Osteocyte (in vitro differentiated cells): Measurements from ENCODE around the gene DIPK1C. TPM values are rescaled to one million over a fixed set of nuclear protein-coding genes. Genes with fewer than 3 reads are reported as not detected.

Experiments
- DNase-seq: peaks from one replicate; pipeline ENCODE4 v3.0.0; 2021; ENCODE audit warnings: mixed read lengths; ENCODE audit not compliant: unreplicated experiment; ENCODE audit errors: extremely low spot score
- H3K27ac Mint-ChIP-seq: one replicate; pipeline ENCODE4 v1.8.0; 2021; ENCODE audit warnings: mild to moderate bottlenecking, mixed read lengths; ENCODE audit not compliant: unreplicated experiment
- H3K27me3 Mint-ChIP-seq: one replicate; pipeline ENCODE4 v1.8.0; 2021; ENCODE audit warnings: mixed read lengths; ENCODE audit not compliant: unreplicated experiment
- H3K36me3 Mint-ChIP-seq: one replicate; pipeline ENCODE4 v1.8.0; 2021; ENCODE audit warnings: mixed read lengths; ENCODE audit not compliant: unreplicated experiment
- H3K4me1 Mint-ChIP-seq: one replicate; pipeline ENCODE4 v1.8.0; 2021; ENCODE audit warnings: mixed read lengths; ENCODE audit not compliant: unreplicated experiment
- H3K4me3 Mint-ChIP-seq: one replicate; pipeline ENCODE4 v1.8.0; 2021; ENCODE audit warnings: mild to moderate bottlenecking, moderate library complexity, mixed read lengths; ENCODE audit not compliant: unreplicated experiment
- H3K9me3 Mint-ChIP-seq: one replicate; pipeline ENCODE4 v1.8.0; 2021; ENCODE audit warnings: mixed read lengths; ENCODE audit not compliant: unreplicated experiment
- total RNA-seq: library from RNA; stranded (reverse); gene quantifications from 2 replicates; pipeline ENCODE4 v1.2.1, GENCODE V29; 2021
- TF ChIP-seq, protein P1 (sequence below): fragments of 200-600 bp; sonication (generic); IDR thresholded peaks from 2 replicates; pipeline ENCODE4 v1.5.0; 2021; ENCODE audit warnings: antibody characterized with exemption, mild to moderate bottlenecking, moderate library complexity

Gene DIPK1C
- total RNA-seq, 1 donor from 2014 or later = not detected

- peaks cover 25% of the 10 kb centered on the region for H3K27me3 Mint-ChIP-seq
- H3K27ac Mint-ChIP-seq = no peak overlapping the region
- H3K4me1 Mint-ChIP-seq = no peaks in the 10 kb centered on the region
- H3K4me3 Mint-ChIP-seq = no peak overlapping the region
- H3K9me3 Mint-ChIP-seq = peaks cover 3% of the 10 kb centered on the region
- TF ChIP-seq, protein P1, sequence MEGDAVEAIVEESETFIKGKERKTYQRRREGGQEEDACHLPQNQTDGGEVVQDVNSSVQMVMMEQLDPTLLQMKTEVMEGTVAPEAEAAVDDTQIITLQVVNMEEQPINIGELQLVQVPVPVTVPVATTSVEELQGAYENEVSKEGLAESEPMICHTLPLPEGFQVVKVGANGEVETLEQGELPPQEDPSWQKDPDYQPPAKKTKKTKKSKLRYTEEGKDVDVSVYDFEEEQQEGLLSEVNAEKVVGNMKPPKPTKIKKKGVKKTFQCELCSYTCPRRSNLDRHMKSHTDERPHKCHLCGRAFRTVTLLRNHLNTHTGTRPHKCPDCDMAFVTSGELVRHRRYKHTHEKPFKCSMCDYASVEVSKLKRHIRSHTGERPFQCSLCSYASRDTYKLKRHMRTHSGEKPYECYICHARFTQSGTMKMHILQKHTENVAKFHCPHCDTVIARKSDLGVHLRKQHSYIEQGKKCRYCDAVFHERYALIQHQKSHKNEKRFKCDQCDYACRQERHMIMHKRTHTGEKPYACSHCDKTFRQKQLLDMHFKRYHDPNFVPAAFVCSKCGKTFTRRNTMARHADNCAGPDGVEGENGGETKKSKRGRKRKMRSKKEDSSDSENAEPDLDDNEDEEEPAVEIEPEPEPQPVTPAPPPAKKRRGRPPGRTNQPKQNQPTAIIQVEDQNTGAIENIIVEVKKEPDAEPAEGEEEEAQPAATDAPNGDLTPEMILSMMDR = no peak
- no peak for DNase-seq
- no peaks in the 10 kb centered on the region for H3K36me3 Mint-ChIP-seq
Observed at GRCh38 chr18:74465775-74466174, 8.7 kb upstream of the DIPK1C start.

GRCh38 chr18:74463983-74464382, 6.9 kb upstream of the DIPK1C start:
- Mint-ChIP-seq H3K27ac (no peak overlapping the region), H3K36me3 (no peaks in the 10 kb centered on the region), H3K4me1 (no peaks in the 10 kb centered on the region), H3K9me3 (no peaks in the 10 kb centered on the region), H3K27me3 (peaks cover 36% of the 10 kb centered on the region), H3K4me3 (no peak overlapping the region)
- DNase-seq = no peak
- TF ChIP-seq, protein P1 = no peak

DNA sequence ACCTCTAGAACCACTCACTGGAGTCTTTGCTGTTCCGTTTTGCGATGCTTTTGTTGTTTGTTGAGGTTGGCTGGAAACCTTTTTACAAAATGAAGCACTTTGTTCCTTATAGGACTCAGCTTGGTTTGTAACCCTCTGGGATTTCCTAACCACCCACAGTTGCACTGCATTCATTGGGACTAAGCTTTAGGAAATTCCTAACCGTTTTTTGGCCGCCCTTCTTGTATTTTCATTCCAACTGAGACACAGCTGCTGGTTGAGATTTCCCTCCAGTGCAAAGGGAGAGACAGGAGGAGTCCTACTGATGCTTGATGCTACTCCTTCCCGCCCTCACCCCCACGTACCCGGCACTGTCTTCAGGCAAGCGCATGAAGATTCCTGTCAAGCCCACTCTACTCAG, 6.1 kb upstream of the DIPK1C start:
- TF ChIP-seq, protein P1 = no peak
- DNase-seq = no peak
- no peaks in the 10 kb centered on the region for H3K36me3 Mint-ChIP-seq
- H3K9me3 Mint-ChIP-seq = no peaks in the 10 kb centered on the region
- H3K4me1 Mint-ChIP-seq = peaks cover 1% of the 10 kb centered on the region
- H3K27ac Mint-ChIP-seq = no peak overlapping the region
- H3K27me3 Mint-ChIP-seq = peaks cover 39% of the 10 kb centered on the region
- H3K4me3 Mint-ChIP-seq = no peak overlapping the region

DNA sequence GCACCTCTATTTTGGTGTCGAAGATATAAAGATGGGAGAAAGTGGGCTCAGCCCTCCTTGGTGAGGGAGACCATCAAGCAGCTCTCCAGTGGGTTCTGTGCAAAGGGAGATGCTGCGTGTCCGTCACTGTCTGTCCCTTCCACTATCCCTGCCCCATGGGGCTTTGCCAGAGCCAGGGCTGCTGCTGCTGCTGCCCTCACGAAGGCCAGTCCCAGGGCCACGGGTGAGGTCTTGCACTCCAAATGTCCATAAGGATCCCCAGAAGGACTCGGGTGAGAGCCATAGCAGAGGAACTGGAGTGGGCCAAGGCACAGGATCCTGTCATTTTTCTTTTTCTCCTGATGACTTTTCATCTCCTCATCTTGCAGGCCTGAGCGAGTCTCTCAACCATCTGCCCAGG, 3.7 kb upstream of the DIPK1C start:
- H3K9me3 Mint-ChIP-seq = no peaks in the 10 kb centered on the region
- H3K27me3 Mint-ChIP-seq = peaks cover 43% of the 10 kb centered on the region
- H3K4me3 Mint-ChIP-seq = no peak overlapping the region
- DNase-seq = peak; percentile 72
- TF ChIP-seq, protein P1 = no peak
- no peaks in the 10 kb centered on the region for H3K36me3 Mint-ChIP-seq
- H3K27ac Mint-ChIP-seq = no peak overlapping the region
- H3K4me1 Mint-ChIP-seq = peaks cover 6% of the 10 kb centered on the region

DNA sequence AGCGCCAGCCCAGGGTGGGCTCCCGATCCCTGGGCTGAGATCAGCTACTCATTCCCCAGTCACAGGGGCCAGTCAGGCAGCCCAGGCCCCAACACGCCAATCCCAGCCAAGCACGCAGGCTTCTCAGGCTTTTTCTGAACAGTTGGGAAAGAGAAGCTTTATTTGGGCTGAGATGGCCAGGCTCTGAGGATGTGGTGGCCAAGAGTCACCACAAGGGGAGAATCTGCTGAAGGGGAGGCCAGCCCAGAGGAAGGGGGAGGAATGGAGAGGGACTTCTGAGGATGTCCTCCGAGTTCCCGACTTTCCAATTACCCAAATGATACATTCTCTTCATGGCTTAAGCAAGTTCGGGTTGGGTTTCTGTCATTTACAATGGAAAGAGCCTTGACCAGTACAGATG, 2.8 kb upstream of the DIPK1C start:
- Mint-ChIP-seq H3K27me3 (peaks cover 52% of the 10 kb centered on the region), H3K9me3 (no peaks in the 10 kb centered on the region), H3K4me3 (no peak overlapping the region), H3K27ac (no peak overlapping the region), H3K36me3 (no peaks in the 10 kb centered on the region), H3K4me1 (peaks cover 6% of the 10 kb centered on the region)
- TF ChIP-seq, protein P1 = peak; percentile 13
- peak; percentile 57 for DNase-seq
